Measurements from ENCODE around the gene RNF181. TPM values are rescaled to one million over a fixed set of nuclear protein-coding genes. Genes with fewer than 3 reads are reported as not detected.

The RNF181 gene
- total RNA-seq, 1 donor from 2014 or later = 104 TPM

GRCh38 chr2:85566265-85566664 lies 29.3 kb upstream of the RNF181 start:
- POLR2A ChIA-PET = interaction anchor here (0.6 to 1.1 kb wide), 2 partner anchors 10 to 29 kb away, joined by 3 to 10 read pairs; partner anchors contain the start of gene RNF181
- CTCF ChIA-PET = no interaction called here

GRCh38 chr2:85575739-85576138 lies 19.8 kb upstream of the RNF181 start:
- no peak overlapping the region for H3K4me3 Mint-ChIP-seq

More at GRCh38 chr2:85566265-85566664, 29.3 kb upstream of the RNF181 start:
- no peak for DNase-seq
- H3K36me3 Mint-ChIP-seq (ENCODE audit: low read depth) = peaks cover 3% of the 10 kb centered on the region
- H3K9me3 Mint-ChIP-seq = no peaks in the 10 kb centered on the region
- intact Hi-C loops (cut with micrococcal nuclease) = no loop called here
- H3K27me3 Mint-ChIP-seq = no peaks in the 10 kb centered on the region
- ATAC-seq (ENCODE audit: low read depth) = no peak
- no peak overlapping the region for H3K4me3 Mint-ChIP-seq
- H3K4me1 Mint-ChIP-seq = peaks cover 20% of the 10 kb centered on the region
- no peak overlapping the region for H3K27ac Mint-ChIP-seq
- TF ChIP-seq CTCF (IDR thresholded peaks at IDR 0.05) = no peak

GRCh38 chr2:85577063-85577385 lies 18.5 kb upstream of the RNF181 start:
- no peaks in the 10 kb centered on the region for H3K9me3 Mint-ChIP-seq
- ChIA-PET POLR2A (interaction anchor here (0.6 to 4.9 kb wide), 9 partner anchors 11 to 158 kb away, joined by 3 to 45 read pairs (median 11); partner anchors contain the start of genes C2orf68, GGCX, MAT2A and RNF181), CTCF (no interaction called here)
- H3K4me1 Mint-ChIP-seq = peaks cover 37% of the 10 kb centered on the region
- H3K27me3 Mint-ChIP-seq = no peaks in the 10 kb centered on the region
- peaks cover 18% of the 10 kb centered on the region for H3K36me3 Mint-ChIP-seq (ENCODE audit: low read depth)
- H3K4me3 Mint-ChIP-seq = peak overlapping the region; percentile 94
- no peak for TF ChIP-seq CTCF (IDR thresholded peaks at IDR 0.05)
- ATAC-seq (ENCODE audit: low read depth) (no peak), DNase-seq (no peak)
- intact Hi-C loops (cut with micrococcal nuclease) = loop anchor here (1.0 to 2.0 kb wide), 3 partner anchors 16 to 40 kb away; partner anchors contain the start of genes GGCX, RNF181 and USP39
- H3K27ac Mint-ChIP-seq = peak overlapping the region; percentile 93

More at GRCh38 chr2:85575739-85576138, 19.8 kb upstream of the RNF181 start:
- Mint-ChIP-seq H3K27ac (no peak overlapping the region), H3K9me3 (no peaks in the 10 kb centered on the region), H3K27me3 (no peaks in the 10 kb centered on the region), H3K4me1 (peaks cover 33% of the 10 kb centered on the region), H3K36me3 (ENCODE audit: low read depth) (peaks cover 9% of the 10 kb centered on the region)
- TF ChIP-seq CTCF (IDR thresholded peaks at IDR 0.05) = no peak
- ChIA-PET CTCF (no interaction called here), POLR2A (interaction anchor here (0.6 to 1.0 kb wide), 5 partner anchors 9 to 940 kb away, joined by 3 to 5 read pairs (median 3); no protein-coding TSS in a partner anchor)
- intact Hi-C loops (cut with micrococcal nuclease) = loop anchor here (2.0 kb wide), 1 partner anchor 41 kb away; the partner anchor contains the start of gene USP39
- no peak for DNase-seq
- no peak for ATAC-seq (ENCODE audit: low read depth)

- TF ChIP-seq CTCF (IDR thresholded peaks at IDR 0.05) = no peak
- H3K4me3 Mint-ChIP-seq = peak within 1 kb of the TSS; percentile 94
- ChIA-PET POLR2A (interaction anchor here (0.6 to 4.9 kb wide), 14 partner anchors 10 to 223 kb away, joined by 3 to 45 read pairs (median 6); partner anchors contain the start of genes C2orf68, ELMOD3, GGCX and MAT2A), CTCF (no interaction called here)
- peak within 1 kb of the TSS; percentile 93 for H3K27ac Mint-ChIP-seq
- DNase-seq (peak; percentile 56), ATAC-seq (ENCODE audit: low read depth) (peak; percentile 76)
- peaks cover 23% of the 10 kb centered on the region for H3K36me3 Mint-ChIP-seq (ENCODE audit: low read depth)
- H3K9me3 Mint-ChIP-seq = no peaks in the 10 kb centered on the region
- no peaks in the 10 kb centered on the region for H3K27me3 Mint-ChIP-seq
- intact Hi-C loops (cut with micrococcal nuclease) = loop anchor here (1.0 to 2.0 kb wide), 5 partner anchors 10 to 39 kb away; partner anchors contain the start of genes GGCX, RNF181, TMEM150A and USP39
- peaks cover 37% of the 10 kb centered on the region for H3K4me1 Mint-ChIP-seq
Observed at GRCh38 chr2:85577386-85578242, 17.9 kb upstream of the RNF181 start, which contains the start of gene VAMP8. TSS of gene VAMP8 (plus strand) at chr2:85577586. CDS start at chr2:85577647, 61 bp downstream.
